ENCODE data around the gene RNF222. TPM values are rescaled to one million over a fixed set of nuclear protein-coding genes. Genes with fewer than 3 reads are reported as not detected.
"Not testable (repeated sequence)": the region's sequence is repeated elsewhere in the genome, so short reads cannot be mapped to it uniquely, and the experiment has no call there.

Gene RNF222
- total RNA-seq, 4 donors from 2014 or later = 13.4 to 16.3 (median 15.0) TPM

- no peak overlapping the region for H3K4me3 ChIP-seq (ENCODE audit: low read depth, poor library complexity, severe bottlenecking)
- peak in 1 of 2 donors; percentile 60 for DNase-seq (ENCODE audit: low spot score in 2 of 2)
- TF ChIP-seq, protein P1, sequence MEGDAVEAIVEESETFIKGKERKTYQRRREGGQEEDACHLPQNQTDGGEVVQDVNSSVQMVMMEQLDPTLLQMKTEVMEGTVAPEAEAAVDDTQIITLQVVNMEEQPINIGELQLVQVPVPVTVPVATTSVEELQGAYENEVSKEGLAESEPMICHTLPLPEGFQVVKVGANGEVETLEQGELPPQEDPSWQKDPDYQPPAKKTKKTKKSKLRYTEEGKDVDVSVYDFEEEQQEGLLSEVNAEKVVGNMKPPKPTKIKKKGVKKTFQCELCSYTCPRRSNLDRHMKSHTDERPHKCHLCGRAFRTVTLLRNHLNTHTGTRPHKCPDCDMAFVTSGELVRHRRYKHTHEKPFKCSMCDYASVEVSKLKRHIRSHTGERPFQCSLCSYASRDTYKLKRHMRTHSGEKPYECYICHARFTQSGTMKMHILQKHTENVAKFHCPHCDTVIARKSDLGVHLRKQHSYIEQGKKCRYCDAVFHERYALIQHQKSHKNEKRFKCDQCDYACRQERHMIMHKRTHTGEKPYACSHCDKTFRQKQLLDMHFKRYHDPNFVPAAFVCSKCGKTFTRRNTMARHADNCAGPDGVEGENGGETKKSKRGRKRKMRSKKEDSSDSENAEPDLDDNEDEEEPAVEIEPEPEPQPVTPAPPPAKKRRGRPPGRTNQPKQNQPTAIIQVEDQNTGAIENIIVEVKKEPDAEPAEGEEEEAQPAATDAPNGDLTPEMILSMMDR (IDR thresholded peaks at IDR 0.05) = no peak
- TF ChIP-seq POLR2A (IDR thresholded peaks at IDR 0.05) = no peak
- WGBS, 2 donors = 81% methylated on average over 11 of the region's 11 CpGs
- intact Hi-C loops (cut with DNase I; ENCODE audit: low total_unique reads) = no loop called here
Measured at GRCh38 chr17:8402921-8403536, 5.4 kb upstream of the RNF222 start.

- TF ChIP-seq, protein P1 (IDR thresholded peaks at IDR 0.05) = no peak
- no peak for TF ChIP-seq POLR2A (IDR thresholded peaks at IDR 0.05)
- 92 to 93% methylated on average over 2 of the region's 2 CpGs for WGBS, 2 donors
- no peak for DNase-seq (ENCODE audit: low spot score in 2 of 2)
- H3K4me3 ChIP-seq (ENCODE audit: low read depth, poor library complexity, severe bottlenecking) = no peak overlapping the region
- intact Hi-C loops (cut with DNase I; ENCODE audit: low total_unique reads) = no loop called here
Measured at GRCh38 chr17:8401107-8401506, 3.5 kb upstream of the RNF222 start.

DNA sequence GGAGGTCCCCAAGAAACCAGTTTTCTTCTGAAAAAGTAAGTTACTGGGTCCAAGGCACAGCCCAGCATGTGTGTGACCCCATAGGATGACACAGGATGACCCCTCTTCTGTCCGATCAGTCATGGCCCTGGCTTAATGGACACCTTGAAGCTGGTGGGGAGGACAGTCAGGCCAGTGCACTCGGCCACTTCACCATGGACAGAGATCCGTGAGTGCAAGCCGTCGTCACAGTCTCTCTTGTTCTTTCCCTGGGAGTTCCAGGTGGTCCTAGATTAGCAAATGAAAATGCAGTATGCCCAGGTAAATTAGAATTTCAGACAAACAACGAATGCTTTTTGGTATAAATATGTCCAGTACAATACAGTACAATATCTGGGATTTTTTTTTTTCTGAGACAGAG is 1.4 kb upstream of the RNF222 start:
- no peak overlapping the region for H3K4me3 ChIP-seq (ENCODE audit: low read depth, poor library complexity, severe bottlenecking)
- DNase-seq (ENCODE audit: low spot score in 2 of 2) = no peak
- no peak for TF ChIP-seq POLR2A (IDR thresholded peaks at IDR 0.05)
- TF ChIP-seq, protein P1 (IDR thresholded peaks at IDR 0.05) = no peak
- 67 to 84% methylated on average over 6 of the region's 6 CpGs for WGBS, 2 donors
- intact Hi-C loops (cut with DNase I; ENCODE audit: low total_unique reads) = no loop called here

DNA sequence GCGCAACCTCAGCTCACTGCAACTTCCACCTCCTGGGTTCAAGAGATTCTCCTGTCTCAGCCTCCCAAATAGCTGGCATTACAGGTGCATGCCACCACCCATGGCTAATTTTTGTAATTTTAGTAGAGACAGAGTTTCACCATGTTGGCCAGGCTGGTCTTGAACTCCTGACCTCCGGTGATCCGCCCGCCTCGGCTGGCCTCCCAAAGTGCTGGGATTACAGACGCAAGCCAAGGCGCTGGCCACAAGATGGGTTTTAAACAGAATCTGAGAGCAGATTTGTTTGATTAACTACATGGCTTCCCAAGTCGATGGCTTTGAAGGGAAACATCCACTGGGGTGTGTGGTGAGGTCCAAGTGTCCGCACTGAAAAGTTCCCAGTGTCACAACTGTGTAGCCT is 3.1 kb downstream of the RNF222 start:
- DNase-seq (ENCODE audit: low spot score in 2 of 2) = peak in 1 of 2 donors; percentile 76
- intact Hi-C loops (cut with DNase I; ENCODE audit: low total_unique reads); H3K4me3 ChIP-seq (ENCODE audit: low read depth, poor library complexity, severe bottlenecking): not testable (repeated sequence)
- 63 to 83% methylated on average over 9 of the region's 9 CpGs for WGBS, 2 donors

DNA sequence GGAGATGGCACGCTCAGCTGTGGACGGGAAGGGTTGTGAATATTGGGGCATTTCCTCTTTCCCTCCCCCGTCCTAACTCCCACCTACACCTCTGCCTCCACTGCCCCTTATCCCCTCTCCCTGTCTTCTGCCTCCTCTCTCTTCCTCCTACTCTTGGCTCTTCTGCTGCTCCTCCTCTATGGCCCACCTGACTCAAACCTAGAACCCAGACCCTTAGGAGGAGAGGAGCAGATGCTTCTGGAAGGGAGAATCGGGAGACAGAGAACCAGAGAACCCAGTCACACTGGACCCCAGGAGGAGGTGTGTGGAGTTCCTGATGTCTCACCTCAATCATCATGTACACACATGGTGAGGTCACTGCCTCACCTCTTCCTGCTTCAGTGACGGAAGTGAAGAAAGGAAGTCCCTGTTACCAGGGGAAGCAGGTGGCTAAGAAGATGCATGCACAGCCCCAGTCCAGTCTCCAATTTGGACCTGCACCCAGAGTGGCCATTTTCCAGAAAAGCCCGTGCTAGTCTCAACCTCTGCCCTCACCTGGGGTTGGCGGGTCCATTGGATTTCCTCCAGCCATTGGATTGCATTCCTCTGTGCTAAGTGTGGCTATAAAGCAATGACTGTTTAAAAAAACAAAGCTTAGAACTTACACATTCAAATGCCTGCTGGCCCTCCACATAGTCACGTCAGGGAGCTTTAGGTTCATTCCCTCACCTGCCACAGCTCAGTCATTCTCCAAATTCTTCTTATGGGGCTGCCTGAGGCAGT is 4.0 kb downstream of the RNF222 start:
- WGBS, 2 donors = 53 to 55% methylated on average over 8 of the region's 8 CpGs
- intact Hi-C loops (cut with DNase I; ENCODE audit: low total_unique reads) = no loop called here
- no peak for TF ChIP-seq POLR2A (IDR thresholded peaks at IDR 0.05)
- TF ChIP-seq, protein P1 (IDR thresholded peaks at IDR 0.05) = no peak
- peak in 1 of 2 donors; percentile 77 for DNase-seq (ENCODE audit: low spot score in 2 of 2)
- H3K4me3 ChIP-seq (ENCODE audit: low read depth, poor library complexity, severe bottlenecking) = no peak overlapping the region

GRCh38 chr17:8392674-8393469 is 4.8 kb downstream of the RNF222 start:
- WGBS, 2 donors = 83 to 87% methylated on average over 21 to 26 of the region's 46 CpGs
- H3K4me3 ChIP-seq (ENCODE audit: low read depth, poor library complexity, severe bottlenecking) = no peak overlapping the region
- intact Hi-C loops (cut with DNase I; ENCODE audit: low total_unique reads) = no loop called here
- TF ChIP-seq, protein P1 (IDR thresholded peaks at IDR 0.05) = no peak
- TF ChIP-seq POLR2A (IDR thresholded peaks at IDR 0.05) = no peak
- peak in 1 of 2 donors; percentile 74 for DNase-seq (ENCODE audit: low spot score in 2 of 2)

Data from lower leg skin (tissue), 4 donors.